NCI-H1417 (cell line): ENCODE measurements around the gene COL26A1.
"Not testable (repeated sequence)": the region's sequence is repeated elsewhere in the genome, so short reads cannot be mapped to it uniquely, and the experiment has no call there.

Experiments used
- DNase-seq, 3 experiments: peaks; one replicate each; lab custom pipeline; 2025; lab: John Stamatoyannopoulos, UW

Gene COL26A1

GRCh38 chr7:101402081-101402779 is 39.6 kb downstream of the COL26A1 start:
- DNase-seq: no peak

GRCh38 chr7:101402835-101403234 is 40.2 kb downstream of the COL26A1 start:
- no peak for DNase-seq

- no peak for DNase-seq
These were observed 42.9 kb downstream of the COL26A1 start for GRCh38 chr7:101405474-101406067.

DNA sequence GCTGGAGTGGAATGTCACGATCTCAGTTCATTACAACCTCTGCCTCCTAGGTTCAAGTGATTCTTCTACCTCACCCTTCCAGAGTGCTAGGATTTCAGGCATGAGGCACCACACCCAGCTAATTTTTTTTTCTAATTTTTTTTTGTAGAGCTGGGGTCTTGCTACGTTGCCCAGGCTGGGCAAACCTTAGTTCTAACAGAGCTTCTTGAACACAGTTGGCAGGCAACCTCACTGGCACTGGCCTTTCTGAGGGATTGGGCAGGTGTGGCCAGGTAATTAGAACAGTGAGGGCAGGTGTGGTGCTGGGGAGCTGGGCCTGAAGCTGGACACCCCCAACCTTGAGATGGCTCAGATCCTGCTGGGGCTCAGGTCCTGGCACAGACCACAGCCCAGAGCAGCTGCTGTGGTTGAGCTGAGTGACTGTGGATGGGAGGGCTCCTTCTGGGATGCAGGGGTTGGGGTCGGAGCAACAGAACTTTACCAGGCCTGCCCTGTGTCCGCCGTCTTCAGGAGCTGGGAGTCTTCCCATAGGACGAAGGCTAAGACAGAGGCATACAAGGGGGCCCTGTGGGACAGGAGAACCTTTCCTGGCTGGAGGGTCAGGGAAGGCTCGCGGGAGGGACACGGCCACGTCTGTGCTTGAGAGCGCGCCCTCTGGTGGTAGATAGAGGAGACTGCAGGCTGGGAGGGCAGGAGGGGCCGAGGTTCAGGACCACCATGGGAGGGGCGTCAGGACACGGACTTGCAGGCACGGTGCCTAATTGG is 48.2 kb downstream of the COL26A1 start:
- DNase-seq: no peak

- DNase-seq: no peak
These were observed 48.8 kb downstream of the COL26A1 start for GRCh38 chr7:101411508-101411874.

DNA sequence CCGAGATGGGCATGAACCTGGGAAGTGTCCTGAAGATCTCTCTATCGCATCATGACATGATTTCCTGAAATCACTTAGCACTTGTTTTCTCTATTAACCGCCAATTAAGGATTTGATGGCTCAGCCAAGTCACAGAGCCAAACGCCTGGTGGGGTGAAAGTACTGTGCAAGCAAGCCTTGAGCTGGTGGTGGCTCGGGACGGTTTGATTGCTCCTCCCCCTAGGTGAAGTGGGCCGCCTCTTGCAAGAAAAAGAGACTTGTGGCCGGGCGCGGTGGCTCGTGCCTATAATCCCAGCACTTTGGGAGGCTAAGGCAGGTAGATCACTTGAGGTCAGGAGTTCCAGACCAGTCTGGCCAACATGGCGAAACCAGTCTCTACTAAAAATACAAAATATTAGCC is 50.3 kb downstream of the COL26A1 start:
- no peak for DNase-seq

DNA sequence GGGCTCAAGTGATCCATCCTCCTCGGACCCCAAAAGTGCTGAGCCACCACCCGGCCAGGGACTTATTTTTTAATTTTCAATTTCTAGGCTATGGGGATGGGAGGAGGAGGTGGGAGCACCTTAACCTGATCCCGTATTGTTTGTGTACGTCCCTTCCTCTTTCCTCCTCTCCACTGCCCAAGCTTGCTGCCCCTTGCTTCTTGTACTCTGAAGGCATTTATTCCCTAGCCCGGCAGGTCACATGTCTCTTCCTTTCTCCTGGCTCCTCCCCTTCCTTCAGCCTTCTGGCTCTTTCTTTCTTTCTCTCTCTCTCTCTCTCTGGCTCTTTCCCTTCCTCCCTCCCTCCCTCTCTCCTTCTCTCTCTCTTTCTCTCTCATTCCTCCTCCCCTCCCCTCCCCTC is 56.0 kb downstream of the COL26A1 start:
- DNase-seq: no peak

DNA sequence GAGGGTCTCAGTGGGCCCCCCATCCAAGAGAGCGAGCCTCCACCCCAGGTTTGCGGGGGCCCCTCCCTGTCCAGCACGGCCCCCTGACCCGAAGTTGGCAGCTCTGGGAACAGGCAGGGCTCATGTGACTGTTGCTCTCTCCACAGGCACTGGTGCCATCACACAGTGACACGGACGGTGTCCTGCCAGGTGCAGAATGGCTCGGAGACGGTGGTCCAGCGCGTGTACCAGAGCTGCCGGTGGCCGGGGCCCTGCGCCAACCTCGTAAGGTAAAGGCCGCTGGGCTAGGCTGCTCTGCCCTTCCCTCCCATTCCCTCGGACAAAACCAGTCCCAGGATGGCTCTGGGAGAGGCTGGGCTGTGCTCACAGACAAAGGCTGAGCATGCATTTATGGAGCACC is 57.2 kb downstream of the COL26A1 start:
- DNase-seq: no peak

DNA sequence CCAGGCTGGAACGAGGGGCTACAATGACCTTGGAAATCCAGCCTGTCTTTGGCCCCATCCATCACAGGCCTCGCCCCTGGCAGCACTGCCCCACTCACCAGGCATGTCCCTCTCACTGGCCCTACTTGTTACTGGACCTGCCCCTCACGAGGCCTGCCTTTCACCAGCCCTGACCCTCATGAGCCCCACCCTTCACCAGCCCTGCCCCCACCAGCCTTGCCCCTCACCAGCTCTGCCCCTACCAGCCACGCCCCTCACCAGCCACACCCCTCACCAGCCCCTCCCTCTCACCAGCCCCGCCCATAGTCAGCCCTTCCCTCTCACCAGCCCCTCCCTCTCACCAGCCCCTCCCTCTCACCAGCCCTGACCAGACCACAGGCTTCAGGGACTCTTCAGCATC is 57.8 kb downstream of the COL26A1 start:
- no peak for DNase-seq

GRCh38 chr7:101422356-101423195 is 59.9 kb downstream of the COL26A1 start:
- no peak for DNase-seq

DNA sequence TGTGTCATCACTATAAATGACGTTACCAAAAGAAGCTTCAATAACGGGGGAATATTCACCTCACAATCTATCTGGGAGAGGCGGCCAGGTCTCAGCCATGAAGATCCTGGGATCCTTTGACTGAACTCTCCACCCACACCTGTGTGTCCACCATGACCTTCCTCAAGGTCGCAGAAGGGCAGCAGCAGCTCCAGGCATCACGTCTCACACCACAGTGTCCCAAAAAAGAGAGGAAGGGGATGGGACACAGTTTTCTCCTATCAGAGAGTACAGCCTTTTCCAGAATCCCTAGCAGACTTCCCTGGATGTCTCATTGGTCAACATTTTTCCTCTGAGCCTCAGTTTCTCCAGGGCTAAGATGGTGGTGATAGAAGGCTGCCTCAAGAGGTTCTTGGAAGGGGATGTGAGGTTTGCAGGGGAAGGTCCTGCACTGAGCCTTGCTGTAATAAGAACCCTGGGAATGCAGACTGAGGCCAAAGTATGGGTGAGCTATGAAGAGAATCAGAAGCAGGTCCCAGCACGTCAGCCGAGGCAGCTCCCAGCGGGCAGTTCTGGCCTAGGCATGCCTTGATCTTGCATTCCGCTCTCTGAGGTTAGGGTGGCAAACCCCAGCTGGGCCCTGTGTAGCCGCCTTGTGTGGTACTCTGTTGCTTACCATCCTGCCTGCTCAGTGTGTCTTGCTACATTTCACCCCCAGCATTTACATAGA is 63.8 kb downstream of the COL26A1 start:
- no peak for DNase-seq

GRCh38 chr7:101428093-101428866 is 65.6 kb downstream of the COL26A1 start:
- no peak for DNase-seq

- no peak for DNase-seq
These were observed 69.6 kb downstream of the COL26A1 start for GRCh38 chr7:101432316-101432715.

DNA sequence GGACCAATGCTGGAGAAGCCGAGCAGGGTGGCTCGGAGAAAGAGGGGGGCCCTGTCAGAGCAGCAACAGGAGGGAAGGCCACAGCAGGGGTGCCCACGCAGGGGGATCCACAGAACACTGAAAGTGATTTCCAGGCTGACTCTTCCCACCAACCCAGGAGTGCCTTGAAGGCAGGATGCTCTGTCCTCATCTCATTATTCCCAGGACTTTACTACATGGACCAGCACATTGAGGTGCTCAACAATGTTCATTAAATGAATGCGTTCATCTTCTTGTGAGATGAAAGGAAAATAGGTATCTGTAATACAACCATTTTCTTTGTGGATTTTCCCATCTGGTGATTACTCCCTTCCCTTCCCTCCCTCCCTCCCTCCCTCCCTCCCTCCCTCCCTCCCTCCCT is 71.0 kb downstream of the COL26A1 start:
- DNase-seq: no peak

DNA sequence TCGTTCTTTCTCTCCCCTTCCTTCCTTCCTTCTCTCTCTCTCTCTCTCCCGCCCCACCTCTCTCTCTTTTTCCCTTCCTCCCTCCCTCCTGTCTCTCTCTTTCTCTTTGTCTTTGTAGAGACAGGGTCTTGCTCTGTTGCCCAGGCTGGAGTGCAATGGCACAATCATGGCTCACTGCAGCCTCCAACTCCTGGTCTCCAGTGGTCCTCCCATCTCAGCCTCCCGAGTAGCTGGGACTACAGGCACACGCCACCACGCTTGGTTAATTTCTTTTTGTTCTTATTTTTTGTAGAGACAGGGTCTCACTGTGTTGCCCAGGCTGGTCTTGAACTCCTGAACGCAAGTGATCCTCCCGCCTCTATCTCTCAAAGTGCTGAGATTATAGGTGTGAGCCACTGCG is 71.5 kb downstream of the COL26A1 start:
- not testable (repeated sequence) for DNase-seq

- no peak for DNase-seq
These were observed 73.0 kb downstream of the COL26A1 start for GRCh38 chr7:101435461-101436220.

DNA sequence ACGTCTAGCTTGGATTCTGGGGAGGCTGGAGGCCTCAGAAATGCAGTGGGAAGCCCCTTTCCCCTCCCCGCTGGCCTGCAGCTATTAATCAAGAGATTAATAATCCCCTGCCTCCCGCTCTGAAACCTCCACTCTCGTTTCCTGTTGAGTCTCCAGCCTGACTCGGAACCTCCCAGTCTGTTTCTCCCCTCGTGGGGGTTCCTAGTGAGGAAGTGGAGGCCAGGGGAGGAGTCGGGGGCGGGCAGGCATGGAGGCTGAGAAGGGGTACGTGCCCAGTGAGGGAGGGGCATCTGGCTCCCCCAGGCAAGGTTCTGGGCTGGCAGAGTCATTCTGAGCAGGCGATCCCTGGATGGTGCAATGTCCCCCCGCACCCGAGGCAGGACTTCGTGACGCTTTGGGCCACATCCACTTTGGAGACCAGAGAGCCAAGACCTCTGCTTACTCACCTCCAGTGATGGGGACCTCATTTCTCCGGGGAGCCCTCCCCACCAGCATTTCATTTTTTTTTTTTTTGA is 73.6 kb downstream of the COL26A1 start:
- DNase-seq: no peak

DNA sequence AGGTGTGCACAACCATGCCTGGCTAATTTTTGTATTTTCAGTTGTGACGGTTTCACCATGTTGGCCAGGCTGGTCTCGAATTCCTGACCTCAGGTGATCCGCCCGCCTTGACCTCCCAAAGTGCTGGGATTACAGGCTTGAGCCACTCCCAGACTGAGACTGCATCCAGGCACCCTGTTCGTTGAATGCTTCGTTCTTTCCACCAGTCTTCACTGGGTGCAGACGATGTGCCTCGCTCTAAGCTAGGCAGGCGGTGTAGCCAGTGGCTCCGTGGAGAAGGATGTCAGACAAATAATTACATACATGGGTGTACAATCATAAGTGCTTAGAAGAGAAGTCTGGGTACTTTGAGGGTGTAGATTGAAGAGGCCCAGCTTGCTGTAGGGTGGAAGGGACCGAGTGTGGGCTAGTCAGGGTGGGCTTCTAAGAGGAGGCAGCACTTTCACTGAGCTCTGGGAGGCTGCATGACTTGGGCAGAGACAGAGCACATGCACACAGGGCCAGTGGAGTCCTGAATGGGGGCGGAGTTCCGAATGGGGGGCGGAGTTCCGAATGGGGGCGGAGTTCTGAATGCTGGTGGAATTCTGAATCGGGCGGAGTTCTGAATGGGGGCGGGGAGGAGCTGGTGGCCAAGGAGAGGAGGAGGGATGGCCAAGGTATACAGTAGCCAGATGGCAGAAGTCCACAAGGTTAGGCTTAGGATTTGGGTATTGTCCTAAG is 74.3 kb downstream of the COL26A1 start:
- no peak for DNase-seq

DNA sequence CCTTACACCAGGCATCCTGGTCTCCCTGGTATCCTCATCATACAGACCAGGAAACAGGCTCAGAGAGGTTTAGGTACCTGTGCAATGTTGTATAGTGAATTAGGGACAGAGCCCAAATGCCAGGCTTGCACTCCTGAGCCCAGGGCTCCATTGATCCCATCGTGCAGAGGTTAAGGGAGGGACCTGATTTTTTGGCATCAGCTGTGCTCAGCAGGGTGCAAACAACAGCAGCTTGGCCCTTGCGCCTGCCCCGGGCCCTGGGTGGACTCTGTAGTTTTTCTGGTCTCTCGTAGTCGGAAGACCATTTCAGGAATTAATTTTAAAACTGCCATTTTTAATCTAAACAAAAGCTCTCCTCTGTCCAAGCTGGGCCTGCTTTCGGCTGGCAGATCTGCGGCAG is 79.2 kb downstream of the COL26A1 start:
- DNase-seq: no peak
